Measurements from ENCODE around the gene ARL5B.

Gene ARL5B

DNA sequence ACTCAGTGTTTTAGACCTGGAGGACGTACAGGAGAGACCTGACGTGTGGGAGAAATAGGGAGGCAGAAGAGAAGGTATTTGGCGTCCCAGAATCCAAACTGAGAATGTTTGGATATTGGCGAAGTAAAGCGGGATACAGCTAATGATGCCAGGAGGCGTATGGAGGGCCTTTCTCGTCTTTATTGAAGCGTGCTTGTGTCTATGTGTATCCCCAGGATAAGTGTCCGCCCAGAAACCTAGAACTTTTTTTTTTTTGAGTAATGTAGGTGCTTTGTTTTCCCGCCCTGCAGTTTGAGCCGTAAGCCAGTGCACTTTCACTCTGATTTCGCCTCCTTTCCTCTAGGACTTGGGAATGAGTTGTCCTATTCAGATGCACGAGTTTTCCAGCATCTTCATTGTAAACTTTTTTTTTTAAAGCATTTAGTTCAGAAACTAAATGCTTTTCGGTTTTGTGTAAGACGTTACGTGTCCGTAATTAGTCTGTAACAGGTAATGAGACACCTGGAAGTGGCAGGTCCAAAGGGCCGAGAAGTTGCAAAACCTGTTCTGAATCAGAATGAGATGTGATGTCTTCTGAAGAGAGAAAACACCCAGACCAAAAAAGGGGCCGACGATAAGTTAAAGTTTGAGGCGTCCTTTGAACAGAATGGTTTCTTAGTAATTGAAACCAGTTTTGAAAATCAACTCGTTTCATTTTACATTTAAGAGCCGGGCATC lies 746 bp downstream of the ARL5B start:
- no peak for DNase-seq

DNA sequence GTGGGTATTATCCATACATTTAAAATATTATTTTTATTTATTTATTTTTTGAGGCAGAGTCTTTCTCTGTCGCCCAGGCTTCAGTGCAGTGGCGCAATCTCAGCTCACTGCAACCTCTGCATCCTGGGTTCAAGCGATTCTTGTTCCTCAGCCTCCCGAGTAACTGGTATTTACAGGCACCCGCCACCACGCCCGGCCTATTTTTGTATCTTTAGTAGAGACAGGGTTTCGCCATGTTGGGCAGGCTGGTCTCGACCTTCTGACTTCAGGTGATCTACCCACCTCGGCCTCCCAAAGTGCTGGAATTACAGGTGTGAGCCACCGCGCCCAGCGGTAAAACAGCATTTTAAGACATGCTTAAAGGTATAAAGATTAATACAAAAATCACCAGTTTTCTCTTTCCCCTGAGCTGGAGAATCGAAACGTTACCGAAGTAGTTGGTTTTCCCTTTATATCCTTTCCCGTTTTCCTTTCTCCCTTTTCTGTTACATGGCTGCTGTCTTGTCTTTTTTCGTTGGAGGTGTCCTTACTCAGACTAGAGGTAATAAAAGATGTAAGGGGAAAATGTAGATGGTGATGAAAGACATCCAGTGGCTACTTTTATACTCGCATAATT lies 1.7 kb downstream of the ARL5B start:
- DNase-seq: no peak

DNA sequence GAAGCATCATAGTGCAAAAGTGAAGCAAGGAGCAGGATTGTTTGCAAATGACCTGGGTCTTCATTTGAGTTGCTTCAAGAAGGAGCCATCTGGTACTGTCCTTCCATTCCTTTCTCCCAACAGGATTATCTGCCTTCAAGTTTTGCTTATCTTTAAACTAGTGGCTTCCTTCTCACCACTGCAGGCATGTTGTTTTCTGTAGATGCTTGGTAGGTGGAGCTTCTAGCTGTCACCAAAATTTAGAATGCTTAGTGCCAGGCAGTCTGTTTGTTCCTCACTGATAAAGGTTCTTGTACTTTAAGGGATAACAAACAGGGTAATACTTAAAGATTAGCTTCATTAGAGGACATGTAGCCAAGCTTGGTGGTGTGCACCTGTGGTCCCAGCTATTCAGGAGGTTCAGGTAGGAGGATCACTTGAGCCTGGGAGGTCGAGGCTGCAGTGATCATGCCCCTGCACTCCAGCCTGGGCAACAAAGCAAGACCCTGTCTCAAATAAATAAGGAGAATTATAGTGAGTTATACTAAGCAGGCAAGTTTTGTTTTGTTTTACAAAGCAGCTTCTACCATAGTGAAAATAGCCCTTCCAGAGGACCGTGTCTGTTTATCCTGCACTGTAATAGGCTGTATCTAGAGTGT lies 5.7 kb downstream of the ARL5B start:
- no peak for DNase-seq

DNA sequence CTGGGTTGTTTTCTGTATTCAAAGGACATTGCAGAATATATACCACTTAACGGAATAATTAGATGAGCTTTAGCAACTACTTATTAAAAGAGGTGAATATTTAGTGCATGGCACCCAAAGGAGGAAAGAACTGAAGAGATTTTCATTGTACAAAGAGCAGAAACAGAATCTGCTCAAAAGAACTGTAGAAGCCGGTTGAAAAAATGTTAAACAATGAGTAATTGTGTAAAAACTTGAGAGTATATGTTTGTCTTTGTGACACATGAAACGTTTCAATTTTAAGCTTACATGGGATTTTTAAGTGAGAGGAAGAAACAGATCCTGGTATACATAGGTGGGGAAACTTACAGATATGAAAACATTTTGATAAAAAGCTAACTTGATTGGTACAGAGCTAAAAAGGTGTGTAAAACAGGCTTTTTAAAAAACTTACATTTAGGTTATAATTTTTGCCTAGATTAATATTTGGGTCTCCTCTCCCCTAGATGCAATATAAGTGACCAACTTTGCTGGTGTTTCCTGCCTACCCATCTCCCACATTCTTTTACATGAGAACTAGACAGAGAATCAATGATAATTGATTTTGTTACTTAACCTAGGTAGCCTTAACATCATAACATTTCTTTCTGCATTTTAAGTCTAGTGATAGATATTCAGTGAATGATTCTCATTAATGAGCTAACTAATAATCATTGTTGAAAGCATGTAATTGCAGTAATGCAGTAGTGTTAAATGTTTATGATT lies 6.8 kb downstream of the ARL5B start:
- DNase-seq: no peak

- no peak for DNase-seq
Observed at GRCh38 chr10:18666810-18667209, 7.6 kb downstream of the ARL5B start.

DNA sequence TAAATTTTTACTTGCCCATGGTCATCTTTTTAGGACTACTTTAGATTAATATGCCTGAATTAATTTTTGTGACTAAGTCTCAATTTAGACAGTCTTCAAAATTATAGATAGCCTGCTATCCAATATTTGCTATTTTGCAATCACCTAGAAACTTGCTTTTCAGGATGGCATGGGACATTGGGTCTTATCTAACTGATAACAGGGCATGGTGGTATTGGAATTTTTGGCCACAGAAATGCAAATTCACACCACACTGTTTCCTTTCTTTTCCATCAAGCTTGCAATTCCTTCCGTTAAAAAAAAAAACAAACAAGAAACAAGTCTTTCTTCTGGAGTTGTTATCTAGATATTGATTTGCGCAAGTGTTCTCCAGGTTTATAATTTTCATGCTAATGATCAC lies 8.8 kb downstream of the ARL5B start:
- DNase-seq: no peak

DNA sequence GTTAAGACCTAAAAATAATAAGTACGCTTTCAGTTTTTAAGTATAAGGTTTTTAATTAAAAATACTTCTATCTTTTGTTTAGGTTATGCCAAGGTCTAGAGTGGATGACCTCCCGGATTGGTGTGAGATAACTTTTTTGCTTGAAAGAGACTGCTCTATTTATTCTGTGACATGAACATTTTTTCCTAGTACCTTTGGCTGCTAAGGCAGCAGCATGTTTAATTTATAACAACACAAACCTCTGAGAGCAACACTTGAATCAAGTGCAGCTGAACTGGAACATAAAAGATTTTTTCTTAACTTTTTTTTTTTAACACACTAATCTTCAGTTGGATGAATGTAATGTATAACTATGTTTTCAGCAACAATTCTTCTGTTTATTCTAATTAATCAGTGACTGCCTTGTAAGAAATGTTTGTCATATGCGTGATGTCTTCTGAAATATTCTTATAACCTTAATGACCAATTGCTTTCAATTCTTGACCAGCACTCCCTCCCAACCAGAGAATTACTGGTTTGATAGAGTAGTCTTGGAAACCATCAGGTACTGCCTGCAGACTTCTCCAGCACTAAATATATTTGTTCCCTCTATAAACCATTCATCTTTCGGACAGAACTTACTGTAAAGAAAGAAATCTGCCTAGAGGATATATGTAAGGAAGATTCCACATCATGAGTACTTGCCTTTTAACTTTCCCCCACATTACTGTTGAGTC lies 16.0 kb downstream of the ARL5B start:
- no peak for DNase-seq

GRCh38 chr10:18680754-18681153 lies 21.5 kb downstream of the ARL5B start:
- no peak for DNase-seq

- no peak for DNase-seq
Observed at GRCh38 chr10:18681366-18681765, 22.1 kb downstream of the ARL5B start.

GRCh38 chr10:18681971-18682411 lies 22.8 kb downstream of the ARL5B start:
- DNase-seq: no peak

GRCh38 chr10:18683427-18683826 lies 24.2 kb downstream of the ARL5B start:
- no peak for DNase-seq

- DNase-seq: no peak
Observed at GRCh38 chr10:18684416-18684815, 25.2 kb downstream of the ARL5B start.

- DNase-seq: no peak
Observed at GRCh38 chr10:18684953-18685352, 25.7 kb downstream of the ARL5B start.

- no peak for DNase-seq
Observed at GRCh38 chr10:18685555-18685954, 26.3 kb downstream of the ARL5B start.

DNA sequence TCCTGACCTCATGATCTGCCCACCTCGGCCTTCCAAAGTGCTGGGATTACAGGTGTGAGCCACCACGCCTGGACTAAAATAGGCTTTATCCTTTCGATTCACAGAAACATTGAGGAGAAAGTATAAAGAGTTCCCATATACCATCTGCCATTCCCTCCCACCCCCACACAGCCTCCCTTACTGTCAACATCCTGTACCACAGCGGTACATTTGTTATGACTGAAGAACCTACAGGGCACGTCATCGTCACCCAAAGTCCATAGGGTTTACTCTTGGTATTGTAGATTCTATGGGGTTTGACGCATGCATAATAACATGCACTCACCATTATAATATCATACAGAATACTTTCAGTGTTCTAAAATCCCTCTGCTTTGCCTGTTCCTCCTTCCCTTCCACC lies 28.0 kb downstream of the ARL5B start:
- no peak for DNase-seq

GRCh38 chr10:18687706-18688105 lies 28.5 kb downstream of the ARL5B start:
- DNase-seq: no peak

DNA sequence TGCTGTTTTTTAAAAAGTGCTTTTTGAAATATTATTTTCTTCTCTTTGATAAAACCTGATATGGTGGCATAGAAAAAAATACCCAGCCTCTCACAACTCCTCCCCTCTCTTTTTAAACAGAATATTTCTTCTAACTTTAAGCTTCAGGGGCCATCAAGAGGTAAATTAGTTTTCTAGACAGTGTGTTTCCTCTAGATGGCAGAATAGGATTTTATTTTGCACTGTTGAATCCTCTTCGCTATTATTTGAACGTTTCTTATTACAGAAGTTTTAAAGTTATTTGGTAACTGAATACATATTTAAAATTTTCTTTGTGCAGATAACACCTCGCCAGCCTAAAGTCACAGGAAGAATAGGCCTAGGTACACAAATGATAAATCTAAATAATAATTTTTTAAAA lies 30.3 kb downstream of the ARL5B start:
- DNase-seq: no peak

DNA sequence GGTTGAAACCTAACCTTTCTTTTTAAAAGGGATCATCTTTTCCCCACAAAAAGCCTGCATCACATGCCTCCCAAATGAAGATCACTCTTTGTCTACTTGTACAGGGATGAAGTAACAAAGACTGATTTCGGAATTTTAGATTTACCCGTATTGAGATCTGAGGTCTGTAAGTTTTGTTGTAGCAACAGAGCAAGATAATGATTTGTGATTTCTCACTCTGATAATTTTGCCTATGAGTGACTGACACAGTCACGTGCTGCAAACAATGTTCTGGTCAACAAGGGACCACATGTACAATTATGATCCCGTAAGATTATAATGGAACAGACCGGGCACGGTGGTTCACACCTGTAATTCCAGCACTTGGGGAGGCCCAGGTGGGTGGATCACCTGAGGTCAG lies 31.3 kb downstream of the ARL5B start:
- no peak for DNase-seq

- no peak for DNase-seq
Observed at GRCh38 chr10:18699849-18700840, 40.9 kb downstream of the ARL5B start.

DNA sequence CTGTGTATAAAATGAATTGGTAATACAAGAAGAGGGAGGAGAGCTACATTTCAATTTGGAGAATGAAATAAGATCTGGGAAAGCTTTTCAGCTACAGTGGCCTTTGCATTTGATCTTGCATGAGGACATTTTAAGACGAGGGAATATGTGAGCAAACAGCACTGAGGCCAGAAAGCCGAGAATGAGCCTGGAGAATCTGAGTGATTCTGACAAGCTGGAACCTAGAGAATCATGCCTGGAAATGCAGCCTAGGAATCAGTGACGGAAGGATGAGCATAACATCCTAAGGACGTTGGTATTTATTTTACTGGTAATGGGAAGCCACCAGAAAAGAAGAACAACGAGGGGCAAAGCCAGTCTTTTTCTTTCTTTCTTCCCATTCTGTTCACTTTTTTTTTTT lies 44.3 kb downstream of the ARL5B start:
- DNase-seq: no peak

- DNase-seq: no peak
Observed at GRCh38 chr10:18710201-18710653, 51.0 kb downstream of the ARL5B start.

- DNase-seq: no peak
Observed at GRCh38 chr10:18713077-18713476, 53.8 kb downstream of the ARL5B start.

All from cortex of kidney (tissue), 1 donor.